GM12878 (cell line): ENCODE results near the gene MYL12A. TPM values are rescaled to one million over a fixed set of nuclear protein-coding genes. Genes with fewer than 3 reads are reported as not detected.
A peak's percentile ranks its signal among the peaks of the same experiment; 100 is the strongest.

Experiments used
- ATAC-seq: fragments of 200-7000 bp; cut with Tn5 transposase; 3 replicates; pipeline ENCODE4 v1.9.1; 2020; ENCODE audit warnings: mild to moderate bottlenecking, moderate library complexity
- BruUV-seq: library from RNA; stranded (reverse); fragments of 400-500 nt; replicated peaks from 2 replicates; lab custom pipeline; 2021; lab: Mats Ljungman, UMichigan
- CTCF ChIA-PET: fragments of 300-600 bp; sonication (Branson Sonifier 250); formaldehyde crosslinking; extraction: SDS; loops from one replicate; lab custom pipeline; 2021; ENCODE audit warnings: inconsistent platforms; lab: Yijun Ruan, JAX
- POLR2A ChIA-PET: fragments of 350-600 bp; formaldehyde crosslinking; extraction: SDS; loops from one replicate; lab custom pipeline; 2021; ENCODE audit warnings: inconsistent platforms; lab: Charles Lee
- RAD21 ChIA-PET: fragments of 300-600 bp; sonication (Branson Sonifier 250); formaldehyde crosslinking; loops from one replicate; lab custom pipeline; 2023; ENCODE audit warnings: antibody characterized with exemption; ENCODE audit not compliant: unreplicated experiment; lab: Charles Lee
- SMC1A ChIA-PET: fragments of 300-600 bp; sonication (Branson Sonifier 250); formaldehyde crosslinking; loops from one replicate; lab custom pipeline; 2023; ENCODE audit not compliant: unreplicated experiment, uncharacterized antibody; lab: Charles Lee
- DNase-seq: peaks from one replicate; pipeline ENCODE4 v3.0.0-alpha.2; 2011; ENCODE audit warnings: low read depth, low spot score
- FAIRE-seq: peaks from 3 replicates; lab custom pipeline; 2011; peaks lifted over from hg19 to GRCh38; lab: Jason Lieb, UNC
- H2AFZ ChIP-seq: 2 replicates; pipeline ENCODE4 v1.6.0; 2011; ENCODE audit warnings: low read depth, low read length, control low read depth; ENCODE audit not compliant: control insufficient read depth
- H3K27ac ChIP-seq: 2 replicates; pipeline ENCODE4 v1.5.1; 2011; ENCODE audit warnings: control low read depth; ENCODE audit not compliant: control insufficient read depth, insufficient read depth
- H3K27me3 ChIP-seq, 2 experiments: replicated peaks in 1 of 2; 2 replicates each; pipeline versions ENCODE4 v1.6.0 to v1.6.1; 2011; ENCODE audit warnings: low read length in 1 of 2; ENCODE audit not compliant: control insufficient read depth in 2 of 2, insufficient read depth in 2 of 2
- H3K36me3 ChIP-seq, 2 experiments: 2 replicates each; pipeline ENCODE4 v1.5.1; 2011; ENCODE audit warnings: low read length in 1 of 2; ENCODE audit not compliant: control insufficient read depth in 2 of 2, insufficient read depth in 2 of 2
- H3K4me1 ChIP-seq: 2 replicates; pipeline ENCODE4 v1.6.1; 2011; ENCODE audit warnings: mild to moderate bottlenecking, low read length, moderate library complexity, mixed read lengths; ENCODE audit not compliant: control insufficient read depth, insufficient read depth
- H3K4me2 ChIP-seq: 2 replicates; pipeline ENCODE4 v1.6.0; 2011; ENCODE audit warnings: control low read depth; ENCODE audit not compliant: control insufficient read depth, insufficient read depth
- H3K4me3 ChIP-seq: fragments of 200-600 bp; sonication (generic); 2 replicates; pipeline ENCODE4 v1.5.1; 2016
- H3K79me2 ChIP-seq: 2 replicates; pipeline ENCODE4 v1.6.0; 2011; ENCODE audit warnings: low read length; ENCODE audit not compliant: control insufficient read depth, insufficient read depth
- H3K9ac ChIP-seq: 2 replicates; pipeline ENCODE4 v1.8.0; 2011; ENCODE audit warnings: low read length, control low read depth, mixed read lengths; ENCODE audit not compliant: control insufficient read depth, insufficient read depth
- H3K9me3 ChIP-seq: replicated peaks from 3 replicates; pipeline ENCODE4 v1.5.1; 2011; ENCODE audit warnings: mild to moderate bottlenecking, low read length; ENCODE audit not compliant: control insufficient read depth, insufficient read depth
- H4K20me1 ChIP-seq: 2 replicates; pipeline ENCODE4 v1.6.0; 2011; ENCODE audit not compliant: control insufficient read depth, insufficient read depth
- DPF2 ChIP-seq: fragments of 450-650 bp; IDR thresholded peaks from 2 replicates; pipeline ENCODE4 v1.6.1; 2017; ENCODE audit warnings: mild to moderate bottlenecking
- IKZF1 ChIP-seq: fragments of 450-650 bp; conservative IDR thresholded peaks from 2 replicates; pipeline ENCODE4 v1.6.1; 2017; ENCODE audit warnings: antibody characterized with exemption, mild to moderate bottlenecking
- NR2C2 ChIP-seq: IDR thresholded peaks from 2 replicates; pipeline ENCODE4 v1.6.1; 2011; ENCODE audit warnings: borderline replicate concordance, low read depth; ENCODE audit not compliant: control insufficient read depth, insufficient read length
- TARDBP ChIP-seq: IDR thresholded peaks from 2 replicates; pipeline ENCODE4 v1.6.1; 2016; ENCODE audit warnings: borderline replicate concordance
- YY1 ChIP-seq: IDR thresholded peaks from 2 replicates; pipeline ENCODE4 v1.6.1; 2011; ENCODE audit warnings: low read depth, mild to moderate bottlenecking, low read length
- ZSCAN29 ChIP-seq: fragments of 450-650 bp; IDR thresholded peaks from 2 replicates; pipeline ENCODE4 v1.6.1; 2017; ENCODE audit warnings: mild to moderate bottlenecking, moderate library complexity
- ZZZ3 ChIP-seq: IDR thresholded peaks from 2 replicates; pipeline ENCODE4 v1.6.1; 2011; ENCODE audit warnings: low read depth; ENCODE audit not compliant: control insufficient read depth, insufficient read length
- WGBS: methylation state at CpG from one replicate; pipeline ENCODE4 v1.1.6; 2016; ENCODE audit warnings: low lambda C conversion rate; ENCODE audit not compliant: insufficient replicate concordance, insufficient coverage; ENCODE audit errors: missing lambda C conversion rate; 5-methylcytosine and 5-hydroxymethylcytosine counted together
- in situ Hi-C: fragments of 300-500 bp; cut with MboI; formaldehyde crosslinking; loops from 9 replicates; pipeline ENCODE4 v1.14.3; 2018; ENCODE audit warnings: mixed read lengths
- intact Hi-C: fragments of 100-400 bp; cut with micrococcal nuclease; formaldehyde crosslinking; loops from one replicate; pipeline ENCODE4 v1.14.2; 2022; ENCODE audit not compliant: unreplicated experiment
- polyA plus RNA-seq, 11 experiments: library from polyadenylated mRNA; depleted of rRNA in 4 of 11; unstranded in 6 of 11; stranded (reverse) in 5 of 11; fragments of >200 nt; fragmentation: Nextera tagmentation in 4 of 11; fragmentation: Illumina TruSeq in 1 of 11; extraction: Ambion mirVana in 4 of 11; extraction: Trizol in 1 of 11; gene quantifications; 1 replicate in 1 of 11; 2 replicates in 10 of 11; pipeline versions ENCODE4 v1.2.1 to v1.2.3, GENCODE V29; 2011 to 2016; ENCODE audit warnings: inconsistent platforms in 2 of 11, missing spikeins in 2 of 11, low read depth in 1 of 11
- total RNA-seq, 4 experiments: library from RNA; depleted of rRNA in 3 of 4; stranded (reverse); fragments of >200 nt in 3 of 4; fragmentation: Illumina TruSeq in 1 of 4; extraction: Trizol in 1 of 4; gene quantifications; 2 replicates each; pipeline versions ENCODE4 v1.2.1 to v1.2.3, GENCODE V29; 2013 to 2021
- TF ChIP-seq, protein P1 (sequence below): fragments of 150-350 bp; IDR thresholded peaks from 2 replicates; pipeline ENCODE4 v1.6.1; 2014; ENCODE audit warnings: mild to moderate bottlenecking, low read depth, low read length

Gene MYL12A
- total and polyA plus RNA-seq, 10 of the 15 experiments (the other 5 are each of a cell fraction or from before 2014, with no cell fraction given), result 488 to 1,663 (median 924) TPM

GRCh38 chr18:3266062-3266608 lies 18.5 kb downstream of the MYL12A start:
- 54% methylated on average over 7 of the region's 7 CpGs for WGBS
- Histone ChIP-seq H3K79me2 (peaks cover 97% of the 10 kb centered on the region), H3K36me3 (peaks cover 0 to 2% of the 10 kb centered on the region in 2 experiments; a peak in 1 of 4 replicates), H3K9me3 (no peaks in the 10 kb centered on the region), H3K27me3 (no peaks in the 10 kb centered on the region), H3K27ac (no peak overlapping the region; the same call in none of the 2 replicates), H4K20me1 (no peaks in the 10 kb centered on the region), H3K4me2 (peak overlapping the region; percentile 53), H3K9ac (0 out of 2 replicates have a peak overlapping the region, but pooled peaks have one; percentile 4), H3K4me3 (peak overlapping the region; percentile 45), H3K4me1 (peaks cover 12% of the 10 kb centered on the region), H2AFZ (no peak overlapping the region)
- no peak for DNase-seq
- SMC1A ChIA-PET, result interaction anchor here (1.0 to 5.2 kb wide), 6 partner anchors 8 to 400 kb away, joined by 3 to 105 read pairs (median 5); partner anchors contain the start of gene MYL12A
- RAD21 ChIA-PET, result interaction anchor here (1.0 to 4.6 kb wide), 5 partner anchors 10 to 1791 kb away, joined by 3 to 37 read pairs (median 6); partner anchors contain the start of gene MYL12A
- CTCF ChIA-PET, result interaction anchor here (1.0 to 3.1 kb wide), 3 partner anchors 10 to 14 kb away, joined by 3 to 11 read pairs (median 3); no protein-coding TSS in a partner anchor
- no TSS peak for BruUV-seq
- in situ Hi-C loops, result loop anchor here (25.0 kb wide), 1 partner anchor 996 kb away; no protein-coding TSS in a partner anchor
- POLR2A ChIA-PET, result interaction anchor here (0.8 to 5.1 kb wide), 4 partner anchors 10 to 19 kb away, joined by 5 to 36 read pairs (median 8); partner anchors contain the start of gene MYL12A
- ATAC-seq, result no peak
- no peak for FAIRE-seq
- TF ChIP-seq TARDBP (no peak), ZZZ3 (no peak), ZSCAN29 (no peak), YY1 (peak; percentile 76), DPF2 (0 out of 2 replicates have a peak, but pooled peaks have one; percentile 33), IKZF1 (0 out of 2 replicates have a peak, but pooled peaks have one; percentile 16), NR2C2 (no peak)
- TF ChIP-seq, protein P1, sequence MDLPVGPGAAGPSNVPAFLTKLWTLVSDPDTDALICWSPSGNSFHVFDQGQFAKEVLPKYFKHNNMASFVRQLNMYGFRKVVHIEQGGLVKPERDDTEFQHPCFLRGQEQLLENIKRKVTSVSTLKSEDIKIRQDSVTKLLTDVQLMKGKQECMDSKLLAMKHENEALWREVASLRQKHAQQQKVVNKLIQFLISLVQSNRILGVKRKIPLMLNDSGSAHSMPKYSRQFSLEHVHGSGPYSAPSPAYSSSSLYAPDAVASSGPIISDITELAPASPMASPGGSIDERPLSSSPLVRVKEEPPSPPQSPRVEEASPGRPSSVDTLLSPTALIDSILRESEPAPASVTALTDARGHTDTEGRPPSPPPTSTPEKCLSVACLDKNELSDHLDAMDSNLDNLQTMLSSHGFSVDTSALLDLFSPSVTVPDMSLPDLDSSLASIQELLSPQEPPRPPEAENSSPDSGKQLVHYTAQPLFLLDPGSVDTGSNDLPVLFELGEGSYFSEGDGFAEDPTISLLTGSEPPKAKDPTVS, result no peak
- intact Hi-C loops, result no loop called here
